Vagina (tissue), 2 donors: ENCODE results near the gene RAB28. TPM values are rescaled to one million over a fixed set of nuclear protein-coding genes. Genes with fewer than 3 reads are reported as not detected.

Experiments
- DNase-seq, 2 donors: peaks; one replicate each; pipeline ENCODE4 v3.0.0-alpha.2; 2017; ENCODE audit errors: extremely low spot score in 2 of 2
- H3K27ac ChIP-seq: fragments of 200-600 bp; sonication (generic); one replicate; pipeline ENCODE4 v1.5.1; 2019
- H3K27me3 ChIP-seq: fragments of 200-600 bp; sonication (generic); one replicate; pipeline ENCODE4 v1.5.1; 2019
- H3K36me3 ChIP-seq, 2 donors: fragments of 200-600 bp; sonication (generic); one replicate each; pipeline ENCODE4 v1.5.1; 2017 to 2019
- H3K4me1 ChIP-seq: fragments of 200-600 bp; sonication (generic); one replicate; pipeline ENCODE4 v1.5.1; 2019
- H3K4me3 ChIP-seq, 2 donors: fragments of 200-600 bp; sonication (generic); 1 replicate in 1 of 2; 2 replicates in 1 of 2; pipeline ENCODE4 v1.5.1; 2016 to 2019
- H3K9me3 ChIP-seq: fragments of 200-600 bp; sonication (generic); one replicate; pipeline ENCODE4 v1.5.1; 2019
- CTCF ChIP-seq, 3 experiments: fragments of 450-650 bp in 2 of 3; fragments of 200-600 bp in 1 of 3; sonication (generic) in 1 of 3; IDR thresholded peaks; one replicate each; pipeline ENCODE4 v1.5.1; 2017 to 2019; ENCODE audit warnings: antibody characterized with exemption in 3 of 3, mild to moderate bottlenecking in 2 of 3, moderate library complexity in 2 of 3
- POLR2A ChIP-seq, 2 donors: fragments of 450-650 bp; IDR thresholded peaks; one replicate each; pipeline ENCODE4 v1.6.1; 2017; ENCODE audit warnings: antibody characterized with exemption in 2 of 2, mild to moderate bottlenecking in 2 of 2, moderate library complexity in 2 of 2
- POLR2AphosphoS5 ChIP-seq, 2 donors: sonication (generic); formaldehyde crosslinking; IDR thresholded peaks; one replicate each; pipeline ENCODE4 v1.9.0; 2017; ENCODE audit warnings: antibody characterized with exemption in 2 of 2, mild to moderate bottlenecking in 2 of 2, low read depth in 1 of 2; ENCODE audit not compliant: insufficient read depth in 1 of 2
- intact Hi-C: fragments of 100-400 bp; cut with DNase I; formaldehyde crosslinking; loops from one replicate; pipeline ENCODE4 v1.15.1; 2023
- total RNA-seq: library from RNA; depleted of rRNA; stranded (reverse); fragments of >200 nt; gene quantifications from one replicate; pipeline ENCODE4 v1.2.3, GENCODE V29; 2016

Gene RAB28
- total RNA-seq, 1 donor from 2014 or later = 182 TPM

GRCh38 chr4:13495753-13496152, 11.6 kb upstream of the RAB28 start:
- Histone ChIP-seq H3K36me3 (no peaks in the 10 kb centered on the region), H3K27ac (no peak overlapping the region), H3K27me3 (no peaks in the 10 kb centered on the region), H3K4me1 (no peaks in the 10 kb centered on the region), H3K4me3 (no peak overlapping the region), H3K9me3 (no peaks in the 10 kb centered on the region)
- intact Hi-C loops = loop anchor here (5.0 kb wide), 1 partner anchor 293 kb away; no protein-coding TSS in a partner anchor
- DNase-seq = no peak
- no peak for TF ChIP-seq POLR2A (IDR thresholded peaks at IDR 0.05)
- TF ChIP-seq POLR2AphosphoS5 (IDR thresholded peaks at IDR 0.05; ENCODE audit: insufficient read depth in 1 of 2, low read depth in 1 of 2) = no peak
- TF ChIP-seq CTCF (IDR thresholded peaks at IDR 0.05) = no peak

- no peaks in the 10 kb centered on the region for H3K27me3 ChIP-seq
- H3K27ac ChIP-seq = no peak overlapping the region
- intact Hi-C loops = no loop called here
- H3K36me3 ChIP-seq = no peaks in the 10 kb centered on the region
- no peaks in the 10 kb centered on the region for H3K4me1 ChIP-seq
- TF ChIP-seq POLR2A (IDR thresholded peaks at IDR 0.05) = no peak
- TF ChIP-seq CTCF (IDR thresholded peaks at IDR 0.05) = no peak
- TF ChIP-seq POLR2AphosphoS5 (IDR thresholded peaks at IDR 0.05; ENCODE audit: insufficient read depth in 1 of 2, low read depth in 1 of 2) = no peak
- no peak overlapping the region for H3K4me3 ChIP-seq
- H3K9me3 ChIP-seq = no peaks in the 10 kb centered on the region
- DNase-seq = no peak
Measured at GRCh38 chr4:13493793-13494192, 9.7 kb upstream of the RAB28 start.

GRCh38 chr4:13492747-13493146, 8.6 kb upstream of the RAB28 start:
- H3K27ac ChIP-seq = no peak overlapping the region
- no peak overlapping the region for H3K4me3 ChIP-seq
- H3K27me3 ChIP-seq = no peaks in the 10 kb centered on the region
- no peak for DNase-seq
- no peak for TF ChIP-seq POLR2A (IDR thresholded peaks at IDR 0.05)
- no peak for TF ChIP-seq CTCF (IDR thresholded peaks at IDR 0.05)
- TF ChIP-seq POLR2AphosphoS5 (IDR thresholded peaks at IDR 0.05; ENCODE audit: insufficient read depth in 1 of 2, low read depth in 1 of 2) = no peak
- no peaks in the 10 kb centered on the region for H3K4me1 ChIP-seq
- H3K36me3 ChIP-seq = no peaks in the 10 kb centered on the region
- H3K9me3 ChIP-seq = no peaks in the 10 kb centered on the region
- intact Hi-C loops = no loop called here

- Histone ChIP-seq H3K36me3 (no peaks in the 10 kb centered on the region), H3K27me3 (no peaks in the 10 kb centered on the region), H3K9me3 (no peaks in the 10 kb centered on the region), H3K4me1 (peaks cover 17% of the 10 kb centered on the region), H3K4me3 (peak overlapping the region; percentile 90 to 91), H3K27ac (peak overlapping the region; percentile 93)
- intact Hi-C loops = loop anchor here (2.0 kb wide), 1 partner anchor 60 kb away; the partner anchor contains the start of gene NKX3-2
- TF ChIP-seq POLR2AphosphoS5 (IDR thresholded peaks at IDR 0.05; ENCODE audit: insufficient read depth in 1 of 2, low read depth in 1 of 2) (no peak), CTCF (IDR thresholded peaks at IDR 0.05) (no peak), POLR2A (IDR thresholded peaks at IDR 0.05) (no peak)
- no peak for DNase-seq
Measured at GRCh38 chr4:13484749-13485221, 645 bp upstream of the RAB28 start.

- H3K4me1 ChIP-seq = peaks cover 17% of the 10 kb centered on the region
- H3K9me3 ChIP-seq = no peaks in the 10 kb centered on the region
- H3K27me3 ChIP-seq = no peaks in the 10 kb centered on the region
- peak overlapping the region; percentile 93 for H3K27ac ChIP-seq
- peak overlapping the region; percentile 90 to 91 for H3K4me3 ChIP-seq
- intact Hi-C loops = loop anchor here (2.0 kb wide), 1 partner anchor 61 kb away; the partner anchor contains the start of gene NKX3-2
- TF ChIP-seq POLR2A (IDR thresholded peaks at IDR 0.05) = no peak
- no peak for TF ChIP-seq POLR2AphosphoS5 (IDR thresholded peaks at IDR 0.05; ENCODE audit: insufficient read depth in 1 of 2, low read depth in 1 of 2)
- TF ChIP-seq CTCF (IDR thresholded peaks at IDR 0.05) = no peak
- no peaks in the 10 kb centered on the region for H3K36me3 ChIP-seq
- peak in 1 of 2 donors; percentile 90 for DNase-seq
Measured at GRCh38 chr4:13483768-13484121, 395 bp downstream of the RAB28 start.
